ENCODE measurements around the gene HNF4A.

DNA sequence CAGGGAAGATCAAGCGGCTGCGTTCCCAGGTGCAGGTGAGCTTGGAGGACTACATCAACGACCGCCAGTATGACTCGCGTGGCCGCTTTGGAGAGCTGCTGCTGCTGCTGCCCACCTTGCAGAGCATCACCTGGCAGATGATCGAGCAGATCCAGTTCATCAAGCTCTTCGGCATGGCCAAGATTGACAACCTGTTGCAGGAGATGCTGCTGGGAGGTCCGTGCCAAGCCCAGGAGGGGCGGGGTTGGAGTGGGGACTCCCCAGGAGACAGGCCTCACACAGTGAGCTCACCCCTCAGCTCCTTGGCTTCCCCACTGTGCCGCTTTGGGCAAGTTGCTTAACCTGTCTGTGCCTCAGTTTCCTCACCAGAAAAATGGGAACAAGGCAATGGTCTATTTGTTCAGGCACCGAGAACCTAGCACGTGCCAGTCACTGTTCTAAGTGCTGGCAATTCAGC, 68.6 kb downstream of the HNF4A start:
- TF ChIP-seq CTCF (IDR thresholded peaks at IDR 0.05), result no peak
- no peak for TF ChIP-seq POLR2A (IDR thresholded peaks at IDR 0.05)
- TF ChIP-seq EP300 (IDR thresholded peaks at IDR 0.05; ENCODE audit: low read depth), result no peak
- peak in 1 of 3 donors; percentile 10 for TF ChIP-seq POLR2AphosphoS5 (IDR thresholded peaks at IDR 0.05)
